Measurements from ENCODE around the gene TRIM56.
"Not testable (repeated sequence)": the region's sequence is repeated elsewhere in the genome, so short reads cannot be mapped to it uniquely, and the experiment has no call there.

TRIM56 gene

DNA sequence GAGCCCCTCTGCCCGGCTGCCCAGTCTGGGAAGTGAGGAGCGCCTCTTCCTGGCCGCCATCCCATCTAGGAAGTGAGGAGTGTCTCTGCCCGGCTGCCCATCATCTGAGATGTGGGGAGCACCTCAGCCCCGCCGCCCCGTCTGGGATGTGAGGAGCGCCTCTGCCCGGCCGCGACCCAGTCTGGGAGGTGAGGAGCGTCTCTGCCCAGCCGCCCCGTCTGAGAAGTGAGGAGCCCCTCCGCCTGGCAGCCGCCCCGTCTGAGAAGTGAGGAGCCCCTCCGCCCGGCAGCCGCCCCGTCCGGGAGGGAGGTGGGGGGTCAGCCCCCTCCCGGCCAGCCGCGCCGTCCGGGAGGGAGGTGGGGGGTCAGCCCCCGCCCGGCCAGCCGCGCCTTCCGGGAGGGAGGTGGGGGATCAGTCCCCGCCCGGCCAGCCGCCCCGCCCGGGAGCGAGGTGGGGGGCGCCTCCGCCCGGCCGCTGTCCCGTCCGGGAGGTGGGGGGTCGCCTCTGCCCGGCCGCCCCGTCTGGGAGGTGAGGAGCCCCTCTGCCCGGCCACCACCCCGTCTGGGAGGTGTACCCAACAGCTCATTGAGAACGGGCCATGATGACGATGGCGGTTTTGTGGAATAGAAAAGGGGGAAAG, 7.1 kb downstream of the TRIM56 start:
- not testable (repeated sequence) for DNase-seq (ENCODE audit: low read depth)

GRCh38 chr7:101093906-101094305, 8.6 kb downstream of the TRIM56 start:
- DNase-seq (ENCODE audit: low read depth): peak; percentile 53

- no peak for DNase-seq (ENCODE audit: low read depth)
These were observed 9.1 kb downstream of the TRIM56 start for GRCh38 chr7:101094376-101094775.

GRCh38 chr7:101094791-101095375, 9.6 kb downstream of the TRIM56 start:
- peak; percentile 44 for DNase-seq (ENCODE audit: low read depth)

GRCh38 chr7:101096331-101096956, 11.2 kb downstream of the TRIM56 start:
- DNase-seq (ENCODE audit: low read depth): no peak

GRCh38 chr7:101096957-101097347, 11.7 kb downstream of the TRIM56 start:
- DNase-seq (ENCODE audit: low read depth): no peak

DNA sequence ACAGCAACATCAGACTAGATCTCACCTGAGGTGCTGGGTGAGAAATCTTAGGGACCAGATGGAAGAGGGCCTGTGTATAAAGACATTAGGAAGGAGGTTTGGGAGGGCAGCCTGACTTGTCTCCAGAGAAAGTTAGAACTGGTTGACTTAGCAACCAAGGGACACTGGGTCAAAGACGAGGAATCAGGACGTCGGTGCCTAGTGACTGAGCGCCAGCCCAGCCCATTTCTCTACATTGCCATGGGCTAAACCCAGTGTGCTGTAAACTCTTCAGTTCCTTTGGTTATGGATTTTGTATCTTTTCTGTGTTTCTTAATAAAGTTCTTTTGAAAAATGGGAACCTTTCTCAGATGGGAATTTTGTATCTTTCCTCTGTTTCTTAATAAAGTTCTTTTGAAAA, 12.3 kb downstream of the TRIM56 start:
- no peak for DNase-seq (ENCODE audit: low read depth)

DNA sequence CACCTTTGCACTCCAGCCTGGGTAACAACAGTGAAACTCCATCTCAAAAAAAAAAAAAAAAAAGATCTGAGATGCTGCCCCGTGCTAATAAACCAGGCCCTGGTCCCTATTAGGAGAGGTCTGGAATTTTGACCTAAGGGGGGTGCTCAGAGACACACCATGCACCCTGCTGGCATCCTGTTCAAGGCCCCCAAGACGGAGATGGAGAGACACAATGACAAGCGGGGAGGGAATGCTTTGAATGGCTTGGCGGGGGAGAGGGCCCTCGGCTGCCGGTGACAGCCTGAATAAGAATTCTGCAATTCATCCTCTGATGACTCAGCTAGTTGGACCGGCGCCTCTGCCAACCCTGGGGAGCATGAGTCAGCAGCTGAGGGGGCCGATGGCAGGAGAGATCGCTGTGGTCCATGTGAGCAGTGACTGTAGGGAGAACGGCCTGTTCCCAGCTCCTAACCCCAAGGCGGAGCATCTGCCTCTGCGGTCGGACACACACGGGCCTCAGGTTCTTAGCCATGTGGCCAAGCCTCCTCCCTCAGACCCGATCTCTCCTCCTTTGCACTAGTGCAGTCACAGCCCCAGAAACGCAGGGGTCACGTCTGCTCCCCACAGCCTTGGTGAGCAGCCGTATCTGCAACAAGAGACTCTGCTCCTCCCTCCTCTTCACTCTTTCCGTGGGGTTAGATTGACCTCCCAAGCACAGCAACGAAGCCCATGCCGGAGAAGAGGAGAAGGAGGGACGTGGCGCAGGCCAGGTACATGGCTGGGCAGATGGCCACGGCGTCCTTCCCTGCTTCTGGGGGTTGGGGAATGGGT, 14.9 kb downstream of the TRIM56 start:
- DNase-seq (ENCODE audit: low read depth): peak; percentile 96

DNA sequence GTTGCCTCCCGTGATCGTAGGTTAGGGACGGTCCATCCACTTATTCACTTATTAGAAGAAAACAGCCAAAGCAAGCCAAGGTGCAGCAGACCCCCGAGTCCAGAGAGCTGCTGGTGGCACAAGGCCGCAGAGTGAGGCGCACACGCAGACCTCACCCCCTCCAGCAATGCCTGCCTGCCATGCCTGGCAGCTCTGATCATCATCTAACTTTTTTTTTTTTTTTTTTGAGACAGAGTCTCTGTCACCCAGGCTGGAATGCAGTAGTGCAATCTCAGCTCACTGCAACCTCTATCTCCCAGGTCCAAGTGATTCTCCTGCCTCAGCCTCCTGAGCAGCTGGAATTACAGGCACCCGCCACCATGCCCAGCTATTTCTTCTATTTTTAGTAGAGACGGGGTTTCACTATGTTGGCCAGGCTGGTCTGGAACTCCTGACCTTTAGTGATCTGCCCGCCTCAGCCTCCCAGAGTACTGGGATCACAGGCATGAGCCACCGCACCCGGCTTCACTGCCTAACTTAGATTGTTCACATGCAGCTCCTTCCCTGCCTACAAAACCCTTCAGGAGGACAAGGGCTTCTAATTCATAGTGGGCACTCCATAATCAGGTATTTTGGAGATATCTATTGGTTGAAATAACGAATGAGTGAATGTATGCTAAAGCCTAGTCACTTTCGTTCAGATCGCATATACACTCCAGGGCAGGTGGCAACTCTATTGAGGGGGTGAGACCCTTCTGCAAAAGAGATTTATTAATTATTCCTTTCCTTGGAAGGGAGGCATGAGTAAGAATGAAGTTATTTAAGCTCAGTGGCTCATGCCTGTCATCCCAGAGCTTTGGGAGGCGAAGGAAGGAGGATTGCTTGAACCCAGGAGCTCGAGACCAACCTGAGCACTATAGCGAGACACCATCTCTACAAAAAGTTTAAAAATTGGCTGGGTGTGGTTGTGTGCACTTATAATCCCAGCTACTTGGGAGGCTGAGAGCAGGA, 15.9 kb downstream of the TRIM56 start:
- no peak for DNase-seq (ENCODE audit: low read depth)

GRCh38 chr7:101102026-101102425, 16.7 kb downstream of the TRIM56 start:
- no peak for DNase-seq (ENCODE audit: low read depth)

DNA sequence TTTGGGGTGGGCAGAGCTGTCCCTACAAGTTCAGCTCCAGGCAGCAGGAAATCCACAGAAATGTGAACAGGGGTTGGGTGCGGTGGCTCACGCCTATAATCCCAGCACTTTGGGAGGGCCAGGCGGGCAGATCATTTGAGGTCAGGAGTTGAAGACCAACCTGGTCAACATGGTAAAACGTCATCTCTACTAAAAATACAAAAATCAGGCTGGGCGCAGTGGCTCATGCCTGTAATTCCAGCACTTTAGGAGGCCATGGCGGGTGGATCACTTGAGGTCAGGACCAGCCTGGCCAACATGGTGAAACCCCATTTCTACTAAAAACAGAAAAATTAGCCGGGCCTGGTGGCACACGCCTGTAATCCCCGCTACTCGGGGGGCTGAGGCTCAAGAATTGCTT, 18.4 kb downstream of the TRIM56 start:
- not testable (repeated sequence) for DNase-seq (ENCODE audit: low read depth)

DNA sequence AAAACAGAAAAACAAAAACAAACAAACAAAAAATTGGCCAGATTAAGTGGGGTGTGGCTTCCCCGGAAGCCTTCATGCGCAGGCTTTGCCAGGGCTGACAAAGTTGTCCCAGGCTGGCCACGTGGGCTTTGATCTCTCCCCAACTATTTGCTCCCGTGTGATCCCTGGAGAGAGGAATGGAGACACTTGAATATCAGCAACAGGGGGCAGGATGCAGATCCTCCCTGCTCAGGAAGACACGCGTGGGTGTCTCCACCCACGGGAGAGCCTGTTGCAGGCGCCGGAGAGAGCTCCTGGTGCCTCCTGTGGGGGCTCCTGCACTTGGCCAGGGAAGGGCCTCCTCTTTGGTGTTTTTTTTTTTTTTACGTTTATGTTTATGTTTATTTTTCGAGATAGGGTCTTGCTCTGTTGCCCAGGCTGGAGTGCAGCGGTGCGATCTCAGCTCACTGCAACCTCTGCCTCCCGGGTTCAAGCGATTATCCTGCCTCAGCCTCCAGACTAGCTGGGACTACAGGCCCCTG, 19.0 kb downstream of the TRIM56 start:
- no peak for DNase-seq (ENCODE audit: low read depth)

- DNase-seq (ENCODE audit: low read depth): no peak
These were observed 19.5 kb downstream of the TRIM56 start for GRCh38 chr7:101104799-101105198.

- not testable (repeated sequence) for DNase-seq (ENCODE audit: low read depth)
These were observed 20.0 kb downstream of the TRIM56 start for GRCh38 chr7:101105248-101105647.

DNA sequence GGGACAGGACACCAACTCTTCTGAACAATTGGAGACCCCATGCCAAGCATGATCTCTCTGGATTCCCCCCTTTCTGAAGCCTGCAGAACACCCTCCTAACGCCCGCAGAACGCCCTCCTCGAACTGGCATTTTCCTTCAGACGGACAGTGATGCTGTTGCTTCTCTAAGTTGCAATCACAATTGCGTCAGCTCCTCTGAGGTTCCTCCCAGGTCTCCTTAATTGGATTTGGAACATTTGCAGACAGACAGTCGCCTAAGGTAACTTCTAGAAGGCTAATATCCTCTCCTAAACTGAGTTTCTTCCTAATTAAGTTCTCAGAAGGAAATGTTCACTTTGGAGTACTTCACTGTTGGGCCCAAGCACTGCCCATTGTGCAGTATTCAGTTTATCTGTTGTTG, 21.1 kb downstream of the TRIM56 start:
- no peak for DNase-seq (ENCODE audit: low read depth)

DNA sequence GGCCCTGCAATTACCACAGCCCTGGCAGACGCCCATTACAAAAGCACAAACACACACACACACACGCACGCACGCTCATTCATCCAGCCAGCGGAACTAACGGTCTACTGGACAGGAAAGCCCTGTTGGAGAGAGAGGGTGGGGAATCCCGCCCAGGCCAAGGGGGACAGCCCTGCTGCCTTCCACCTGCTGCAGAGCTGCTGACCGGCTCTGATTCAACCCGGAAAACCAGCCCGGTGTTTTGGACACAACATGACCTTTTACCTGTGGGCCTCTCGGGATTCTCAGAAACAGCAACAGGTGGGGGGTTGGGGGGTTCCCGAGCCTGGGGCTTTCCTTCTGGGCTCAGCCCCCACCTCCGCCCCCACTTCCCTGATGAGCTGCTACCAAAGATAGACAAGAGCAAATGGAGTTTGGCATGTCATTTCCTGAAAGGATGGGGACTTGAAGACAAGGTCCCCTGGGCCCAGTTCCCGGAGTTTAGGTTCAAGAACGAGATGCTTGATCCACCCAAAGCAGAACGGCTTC, 23.1 kb downstream of the TRIM56 start:
- DNase-seq (ENCODE audit: low read depth): no peak

- DNase-seq (ENCODE audit: low read depth): no peak
These were observed 23.7 kb downstream of the TRIM56 start for GRCh38 chr7:101108961-101109360.

- no peak for DNase-seq (ENCODE audit: low read depth)
These were observed 24.1 kb downstream of the TRIM56 start for GRCh38 chr7:101109368-101109767.

DNA sequence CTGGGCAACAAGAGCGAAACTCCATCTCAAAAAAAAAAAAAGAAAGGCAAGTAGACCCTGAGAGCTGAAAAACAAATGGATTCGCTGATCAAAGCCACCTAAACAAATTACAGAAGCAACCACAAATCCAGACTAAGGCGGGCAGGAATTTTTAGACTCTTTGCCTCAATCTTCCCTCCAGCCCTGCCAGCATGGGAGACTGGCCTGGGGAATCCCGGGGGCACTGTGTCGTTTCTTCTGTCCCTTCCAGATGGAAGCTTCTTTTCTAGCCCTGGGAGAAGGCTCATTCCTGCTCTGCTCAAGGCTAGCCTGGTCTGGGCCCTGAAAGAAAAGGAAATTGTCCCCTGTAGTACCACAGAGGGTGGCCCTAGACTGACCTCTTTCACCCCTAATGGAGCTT, 26.0 kb downstream of the TRIM56 start:
- DNase-seq (ENCODE audit: low read depth): no peak

DNA sequence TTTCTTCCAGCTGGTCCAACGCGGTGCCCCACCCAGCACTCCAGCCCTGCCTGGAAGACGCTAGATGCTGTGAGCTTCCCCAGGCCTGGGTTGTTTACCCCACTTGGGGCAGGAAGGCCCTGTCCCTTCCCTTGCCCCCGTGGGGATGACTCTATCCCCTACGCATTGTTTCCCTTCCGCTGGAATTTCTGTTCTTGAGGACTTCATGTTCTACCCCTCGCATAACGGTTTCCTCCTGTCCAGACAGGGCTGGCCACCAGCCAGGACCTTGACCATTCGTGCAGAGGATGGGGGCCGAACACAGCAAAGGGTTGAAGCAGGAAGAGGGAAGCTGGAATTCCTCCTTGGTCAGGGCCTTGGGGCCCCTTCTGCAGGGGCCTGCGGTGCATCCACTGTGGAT, 27.0 kb downstream of the TRIM56 start:
- no peak for DNase-seq (ENCODE audit: low read depth)

DNA sequence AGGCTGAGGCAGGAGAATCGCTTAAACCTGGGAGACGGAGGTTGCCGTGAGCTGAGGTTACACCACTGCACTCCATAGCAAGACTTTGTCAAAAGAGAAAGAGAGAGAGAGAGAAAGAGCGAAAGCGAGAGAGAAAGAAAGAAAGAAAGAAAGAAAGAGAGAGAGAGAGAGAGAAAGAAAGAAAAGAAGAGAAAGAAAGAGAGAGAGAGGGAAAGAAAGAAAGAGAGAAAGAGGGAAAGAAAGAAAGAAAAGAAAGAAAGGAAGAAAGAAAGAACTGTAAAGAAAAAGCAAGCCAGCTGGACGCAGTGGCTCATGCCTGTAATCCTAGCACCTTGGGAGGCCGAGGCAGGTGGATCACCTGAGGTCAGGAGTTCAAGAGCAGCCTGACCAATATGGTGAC, 27.9 kb downstream of the TRIM56 start:
- not testable (repeated sequence) for DNase-seq (ENCODE audit: low read depth)
